Fibroblast of lung (primary cell): ENCODE results near the gene ABO. TPM values are rescaled to one million over a fixed set of nuclear protein-coding genes. Genes with fewer than 3 reads are reported as not detected.

ENCODE experiments used
- DNase-seq, 2 donors: peaks; one replicate each; pipeline versions ENCODE4 v3.0.0 to v3.0.0-alpha.2; 2010; ENCODE audit warnings: low read depth in 2 of 2
- H2AFZ ChIP-seq: 2 replicates; pipeline ENCODE4 v1.5.1; 2012; ENCODE audit warnings: low read length, control low read depth, inconsistent platforms
- H3K27ac ChIP-seq: 2 replicates; pipeline ENCODE4 v1.5.1; 2011; ENCODE audit warnings: low read length, control low read depth; ENCODE audit not compliant: insufficient read depth
- H3K27me3 ChIP-seq: 2 replicates; pipeline ENCODE4 v1.5.1; 2011; ENCODE audit warnings: mild to moderate bottlenecking, low read length; ENCODE audit not compliant: control insufficient read depth, insufficient read depth
- H3K36me3 ChIP-seq: 2 replicates; pipeline ENCODE4 v1.5.1; 2011; ENCODE audit warnings: low read length; ENCODE audit not compliant: control insufficient read depth, insufficient read depth
- H3K4me1 ChIP-seq: 2 replicates; pipeline ENCODE4 v1.5.1; 2011; ENCODE audit warnings: low read length; ENCODE audit not compliant: control insufficient read depth, insufficient read depth; ENCODE audit errors: extremely low read depth
- H3K4me2 ChIP-seq: 2 replicates; pipeline ENCODE4 v1.5.1; 2011; ENCODE audit warnings: low read length, control low read depth; ENCODE audit not compliant: insufficient read depth; ENCODE audit errors: extremely low read depth
- H3K4me3 ChIP-seq, 4 experiments: fragments of 200-600 bp in 1 of 4; sonication (generic) in 1 of 4; replicated peaks in 1 of 4; 2 replicates each; pipeline ENCODE4 v1.5.1; 2011 to 2016; ENCODE audit warnings: low read length in 4 of 4, low read depth in 3 of 4, mild to moderate bottlenecking in 3 of 4, control low read depth in 2 of 4, inconsistent platforms in 1 of 4, mixed read lengths in 1 of 4; ENCODE audit not compliant: insufficient read depth in 1 of 4; ENCODE audit errors: control extremely low read depth in 1 of 4
- H3K79me2 ChIP-seq: 2 replicates; pipeline ENCODE4 v1.5.1; 2012; ENCODE audit warnings: mild to moderate bottlenecking, low read length, inconsistent platforms; ENCODE audit not compliant: control insufficient read depth, insufficient read depth
- H3K9ac ChIP-seq: 2 replicates; pipeline ENCODE4 v1.5.1; 2011; ENCODE audit warnings: mild to moderate bottlenecking, low read length, control low read depth; ENCODE audit not compliant: insufficient read depth
- H3K9me3 ChIP-seq: 2 replicates; pipeline ENCODE4 v1.5.1; 2012; ENCODE audit warnings: low read depth, low read length; ENCODE audit not compliant: control insufficient read depth, insufficient read depth
- H4K20me1 ChIP-seq: 2 replicates; pipeline ENCODE4 v1.5.1; 2011; ENCODE audit warnings: low read length; ENCODE audit not compliant: control insufficient read depth, insufficient read depth; ENCODE audit errors: extremely low read depth
- CTCF ChIP-seq, 2 donors: IDR thresholded peaks in 1 of 2; conservative IDR thresholded peaks in 1 of 2; 1 replicate in 1 of 2; 2 replicates in 1 of 2; pipeline ENCODE4 v1.5.1; 2011 to 2012; ENCODE audit warnings: low read length in 2 of 2, control low read depth in 1 of 2, inconsistent platforms in 1 of 2, low read depth in 1 of 2, mild to moderate bottlenecking in 1 of 2
- EZH2 ChIP-seq: IDR thresholded peaks from 2 replicates; pipeline ENCODE4 v1.5.1; 2012; ENCODE audit warnings: low read length, control low read depth, mild to moderate bottlenecking; ENCODE audit errors: missing control alignments
- polyA plus RNA-seq, 2 donors: library from polyadenylated mRNA; depleted of rRNA in 1 of 2; stranded (reverse) in 1 of 2; unstranded in 1 of 2; fragments of >200 nt; gene quantifications; 2 replicates each; pipeline ENCODE4 v1.2.1, GENCODE V29; 2011 to 2012; ENCODE audit warnings: missing spikeins in 1 of 2
- total RNA-seq: library from RNA; depleted of rRNA; stranded (reverse); fragments of >200 nt; gene quantifications from 2 replicates; pipeline ENCODE4 v1.2.1, GENCODE V29; 2014

Gene ABO
- total and polyA plus RNA-seq, 2 donors (not counting 1 experiment from before 2014, with no cell fraction given): not detected

DNA sequence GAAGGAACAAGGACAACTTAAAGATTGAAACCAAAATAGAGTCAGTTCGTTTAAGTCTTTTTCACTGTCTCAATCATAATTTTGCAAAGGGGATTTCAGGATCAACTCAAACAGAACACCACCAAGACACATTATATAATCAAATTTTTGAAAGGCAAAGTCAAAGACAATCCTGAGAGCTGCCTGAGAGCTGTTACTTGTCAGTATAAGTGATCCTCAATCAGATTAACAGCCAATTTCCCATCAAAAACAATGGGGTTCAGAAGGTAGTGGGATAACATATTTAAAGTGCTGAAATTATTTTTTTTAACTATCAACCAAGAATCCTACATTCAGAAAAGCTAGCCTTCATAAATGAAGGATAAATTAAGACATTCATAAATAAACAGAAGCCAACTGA is 19.3 kb upstream of the ABO start:
- Histone ChIP-seq H4K20me1 (no peaks in the 10 kb centered on the region), H3K9me3 (no peaks in the 10 kb centered on the region), H3K4me1 (no peaks in the 10 kb centered on the region), H3K79me2 (no peaks in the 10 kb centered on the region), H3K9ac (no peak overlapping the region), H3K4me2 (no peak overlapping the region), H3K27ac (no peak overlapping the region), H3K27me3 (no peaks in the 10 kb centered on the region), H3K4me3 (no peak overlapping the region), H3K36me3 (no peaks in the 10 kb centered on the region), H2AFZ (no peak overlapping the region)
- TF ChIP-seq EZH2: no peak
- no peak for DNase-seq

DNA sequence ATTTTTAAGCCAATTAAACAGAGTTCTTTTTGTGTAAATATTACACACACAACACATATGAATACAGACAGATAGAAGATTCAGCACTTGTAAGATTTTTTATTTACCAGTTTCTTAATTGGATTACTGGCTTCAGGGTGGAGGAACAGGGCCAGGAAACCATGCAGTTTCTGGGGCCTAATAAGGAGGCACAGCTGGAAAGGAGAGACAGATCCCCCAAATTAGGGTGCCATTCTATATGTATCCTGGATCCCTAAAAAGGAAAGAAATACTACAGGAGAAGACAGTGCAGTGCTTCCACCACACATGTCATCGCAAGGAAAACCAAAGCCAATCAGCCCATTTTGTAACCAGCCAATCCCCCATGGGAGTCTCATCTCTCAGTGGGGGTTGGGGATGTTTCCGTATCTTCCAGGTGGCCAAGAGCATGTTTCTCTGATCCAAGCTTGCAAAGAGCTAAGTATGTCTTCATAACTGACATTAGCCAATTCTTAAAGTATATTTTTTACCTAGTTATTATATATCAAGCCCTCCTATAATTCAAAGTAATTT is 15.8 kb upstream of the ABO start:
- Histone ChIP-seq H3K27me3 (no peaks in the 10 kb centered on the region), H3K27ac (no peak overlapping the region), H3K79me2 (no peaks in the 10 kb centered on the region), H2AFZ (no peak overlapping the region), H3K9ac (no peak overlapping the region), H3K4me3 (no peak overlapping the region), H4K20me1 (no peaks in the 10 kb centered on the region), H3K4me2 (no peak overlapping the region), H3K36me3 (no peaks in the 10 kb centered on the region), H3K9me3 (no peaks in the 10 kb centered on the region), H3K4me1 (no peaks in the 10 kb centered on the region)
- TF ChIP-seq CTCF (conservative IDR thresholded peaks at IDR 0.05 in 1 of 2, IDR thresholded peaks at IDR 0.05 in 1 of 2; ENCODE audit: low read depth in 1 of 2, low read length in 2 of 2) (no peak), EZH2 (no peak)
- DNase-seq: no peak

DNA sequence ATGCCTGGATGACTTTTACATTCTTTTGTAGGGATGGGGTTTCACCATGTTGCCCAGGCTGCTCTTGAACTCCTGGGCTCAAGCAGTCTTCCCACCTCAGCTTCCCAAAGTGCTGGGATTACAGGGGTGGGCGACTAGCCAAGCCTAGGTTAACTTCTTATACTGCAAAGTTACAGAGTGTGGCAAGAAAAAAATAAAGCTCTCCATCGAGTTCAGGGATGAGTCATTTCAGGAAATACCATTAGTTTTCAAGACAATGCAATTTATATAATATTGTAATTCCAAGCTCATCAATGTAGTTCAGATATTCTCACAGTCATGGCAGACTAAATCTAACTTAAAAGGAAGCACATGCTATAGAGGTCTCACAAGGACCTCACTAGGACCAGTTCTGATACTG is 11.5 kb upstream of the ABO start:
- Histone ChIP-seq H2AFZ (no peak overlapping the region), H3K9ac (no peak overlapping the region), H3K4me2 (no peak overlapping the region), H3K9me3 (no peaks in the 10 kb centered on the region), H3K27ac (no peak overlapping the region), H3K4me1 (no peaks in the 10 kb centered on the region), H3K79me2 (no peaks in the 10 kb centered on the region), H3K36me3 (no peaks in the 10 kb centered on the region), H3K27me3 (no peaks in the 10 kb centered on the region), H3K4me3 (no peak overlapping the region), H4K20me1 (no peaks in the 10 kb centered on the region)
- TF ChIP-seq CTCF (conservative IDR thresholded peaks at IDR 0.05 in 1 of 2, IDR thresholded peaks at IDR 0.05 in 1 of 2; ENCODE audit: low read depth in 1 of 2, low read length in 2 of 2) (no peak), EZH2 (no peak)
- peak in 1 of 2 donors; percentile 8 for DNase-seq
